Fibroblast of the aortic adventitia (primary cell): ENCODE data around the gene PTGES3L. TPM values are rescaled to one million over a fixed set of nuclear protein-coding genes. Genes with fewer than 3 reads are reported as not detected.
"Not testable (repeated sequence)": the region's sequence is repeated elsewhere in the genome, so short reads cannot be mapped to it uniquely, and the experiment has no call there.

Experiments
- DNase-seq: peaks from one replicate; pipeline ENCODE4 v3.0.0-alpha.2; 2010; ENCODE audit warnings: low read depth
- H3K4me3 ChIP-seq: 2 replicates; pipeline ENCODE4 v1.5.1; 2011; ENCODE audit warnings: low read depth, mild to moderate bottlenecking, control low read depth, low read length, moderate library complexity
- total RNA-seq: library from RNA; depleted of rRNA; stranded (reverse); fragments of >200 nt; gene quantifications from 2 replicates; pipeline ENCODE4 v1.2.3, GENCODE V29; 2012; ENCODE audit warnings: low replicate concordance
- TF ChIP-seq, protein P1 (sequence below): IDR thresholded peaks from 2 replicates; pipeline ENCODE4 v1.5.1; 2011; ENCODE audit warnings: mild to moderate bottlenecking, low read length, control low read depth, inconsistent platforms; ENCODE audit not compliant: insufficient read depth

The PTGES3L gene
- total RNA-seq, 1 donor, result 0.18 TPM

DNA sequence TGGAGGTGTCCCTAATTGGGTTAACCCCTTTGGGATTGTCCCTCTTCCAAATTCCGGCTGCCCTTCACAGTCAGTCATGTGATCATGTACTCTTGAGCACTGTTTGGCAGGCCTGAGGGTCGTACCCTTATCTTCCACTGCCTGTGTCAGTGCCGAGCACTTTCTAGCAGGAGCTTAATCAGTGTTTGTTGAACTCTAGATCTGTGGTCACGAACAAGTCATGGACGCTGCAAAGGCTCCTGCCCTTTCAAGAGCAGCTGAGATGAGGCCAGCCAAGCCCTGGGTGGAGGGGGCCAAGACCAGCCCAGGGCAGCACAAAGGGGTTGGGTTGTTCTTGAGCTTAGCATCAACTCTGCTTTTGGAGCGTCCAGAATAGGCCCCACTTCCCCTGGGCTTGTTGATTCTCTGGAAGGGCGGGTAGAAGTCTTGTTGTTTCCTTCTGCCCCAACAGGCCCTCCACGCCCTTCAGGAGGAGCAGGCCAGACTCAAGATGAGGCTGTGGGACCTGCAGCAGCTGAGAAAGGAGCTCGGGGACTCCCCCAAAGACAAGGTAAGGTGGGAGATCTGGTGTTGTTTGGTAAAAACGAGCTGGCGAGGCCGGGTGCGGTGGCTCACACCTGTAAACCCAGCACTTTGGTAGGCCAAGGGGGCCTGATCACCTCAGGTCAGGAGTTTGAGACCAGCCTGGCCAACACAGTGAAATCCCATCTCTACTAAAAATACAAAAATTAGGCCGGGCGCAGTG is 32.0 kb upstream of the PTGES3L start:
- no peak overlapping the region for H3K4me3 ChIP-seq
- TF ChIP-seq, protein P1, sequence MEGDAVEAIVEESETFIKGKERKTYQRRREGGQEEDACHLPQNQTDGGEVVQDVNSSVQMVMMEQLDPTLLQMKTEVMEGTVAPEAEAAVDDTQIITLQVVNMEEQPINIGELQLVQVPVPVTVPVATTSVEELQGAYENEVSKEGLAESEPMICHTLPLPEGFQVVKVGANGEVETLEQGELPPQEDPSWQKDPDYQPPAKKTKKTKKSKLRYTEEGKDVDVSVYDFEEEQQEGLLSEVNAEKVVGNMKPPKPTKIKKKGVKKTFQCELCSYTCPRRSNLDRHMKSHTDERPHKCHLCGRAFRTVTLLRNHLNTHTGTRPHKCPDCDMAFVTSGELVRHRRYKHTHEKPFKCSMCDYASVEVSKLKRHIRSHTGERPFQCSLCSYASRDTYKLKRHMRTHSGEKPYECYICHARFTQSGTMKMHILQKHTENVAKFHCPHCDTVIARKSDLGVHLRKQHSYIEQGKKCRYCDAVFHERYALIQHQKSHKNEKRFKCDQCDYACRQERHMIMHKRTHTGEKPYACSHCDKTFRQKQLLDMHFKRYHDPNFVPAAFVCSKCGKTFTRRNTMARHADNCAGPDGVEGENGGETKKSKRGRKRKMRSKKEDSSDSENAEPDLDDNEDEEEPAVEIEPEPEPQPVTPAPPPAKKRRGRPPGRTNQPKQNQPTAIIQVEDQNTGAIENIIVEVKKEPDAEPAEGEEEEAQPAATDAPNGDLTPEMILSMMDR, result no peak
- peak; percentile 43 for DNase-seq

DNA sequence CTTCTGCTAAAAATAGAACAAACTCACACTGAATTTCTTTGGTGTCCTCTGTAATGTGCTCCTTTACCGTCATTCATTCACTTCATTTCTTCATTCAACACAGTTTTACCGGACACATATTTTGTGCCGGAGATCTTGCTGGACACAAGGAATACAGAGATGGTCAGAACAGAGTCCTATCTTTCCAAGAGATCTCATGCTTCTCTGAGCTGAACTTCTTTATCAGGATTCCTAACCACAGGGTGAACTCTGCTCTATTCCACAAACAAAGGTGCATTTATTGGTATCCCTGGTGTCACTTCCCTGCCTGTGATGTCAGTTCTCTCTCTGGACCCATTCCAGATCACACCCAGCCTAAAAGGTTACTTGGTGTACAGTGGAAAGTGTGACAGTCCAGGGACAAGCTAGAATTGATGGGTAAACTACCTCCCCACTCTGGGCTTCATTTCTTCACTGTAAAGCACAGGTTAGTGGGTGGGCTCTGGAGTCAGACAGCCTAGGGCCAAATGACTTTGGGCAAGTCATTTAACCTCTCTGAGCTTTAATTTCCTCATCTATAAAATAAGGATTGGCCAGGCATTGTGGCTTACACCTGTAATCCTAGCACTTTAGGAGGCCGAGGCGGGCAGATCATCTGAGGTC is 30.9 kb upstream of the PTGES3L start:
- no peak for DNase-seq
- H3K4me3 ChIP-seq, result no peak overlapping the region
- TF ChIP-seq, protein P1, result no peak

DNA sequence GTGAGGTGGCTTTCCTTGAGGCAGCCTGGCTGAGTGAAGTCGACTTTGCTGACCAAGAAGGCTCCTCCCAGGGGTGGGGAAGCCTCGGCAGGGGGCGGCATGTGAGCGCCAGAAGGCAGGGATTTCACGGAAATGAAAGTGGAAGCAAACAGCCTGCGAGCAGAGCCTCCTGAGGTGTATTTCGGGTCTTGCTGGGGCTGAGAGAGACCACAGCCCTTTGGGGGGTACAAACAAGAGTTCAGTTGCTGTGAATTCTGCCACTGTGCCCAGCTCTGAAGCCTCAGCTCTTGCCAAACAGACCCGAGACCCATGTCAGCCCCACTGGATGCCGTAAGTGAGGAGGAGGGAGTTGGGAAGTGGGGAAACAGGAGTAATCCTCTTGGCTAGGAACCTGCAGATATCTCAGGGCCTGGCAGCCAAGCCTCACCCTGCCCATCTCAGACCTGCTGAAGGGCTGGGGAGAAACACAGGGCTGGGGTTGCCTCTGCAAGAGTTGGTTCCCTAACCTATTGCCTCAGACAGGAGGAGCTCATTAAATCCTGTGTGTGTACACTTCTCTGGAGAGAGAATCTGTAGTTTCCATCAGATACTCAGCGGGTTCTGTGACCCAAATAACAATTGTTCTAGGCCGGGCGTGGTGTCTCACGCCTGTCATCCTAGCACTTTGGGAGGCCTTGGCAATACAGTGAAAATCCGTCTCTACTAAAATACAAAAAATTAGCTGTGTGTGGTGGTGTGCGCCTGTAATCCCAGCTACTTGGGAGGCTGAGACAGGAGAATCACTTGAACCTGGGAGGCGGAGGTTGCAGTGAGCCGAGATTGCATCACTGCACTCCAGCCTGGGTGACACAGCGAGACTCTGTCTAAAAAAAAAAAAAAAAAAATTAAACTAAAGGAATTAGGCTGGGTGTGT is 27.0 kb upstream of the PTGES3L start, which contains the start of gene IFI35:
IFI35 (plus strand) TSS at position 146 of the 913 bp plus-strand sequence; CDS start at position 310, 164 bp downstream.
- TF ChIP-seq, protein P1, result peak; percentile 15
- peak; percentile 84 for DNase-seq
- peak within 1 kb of the TSS; percentile 89 for H3K4me3 ChIP-seq

DNA sequence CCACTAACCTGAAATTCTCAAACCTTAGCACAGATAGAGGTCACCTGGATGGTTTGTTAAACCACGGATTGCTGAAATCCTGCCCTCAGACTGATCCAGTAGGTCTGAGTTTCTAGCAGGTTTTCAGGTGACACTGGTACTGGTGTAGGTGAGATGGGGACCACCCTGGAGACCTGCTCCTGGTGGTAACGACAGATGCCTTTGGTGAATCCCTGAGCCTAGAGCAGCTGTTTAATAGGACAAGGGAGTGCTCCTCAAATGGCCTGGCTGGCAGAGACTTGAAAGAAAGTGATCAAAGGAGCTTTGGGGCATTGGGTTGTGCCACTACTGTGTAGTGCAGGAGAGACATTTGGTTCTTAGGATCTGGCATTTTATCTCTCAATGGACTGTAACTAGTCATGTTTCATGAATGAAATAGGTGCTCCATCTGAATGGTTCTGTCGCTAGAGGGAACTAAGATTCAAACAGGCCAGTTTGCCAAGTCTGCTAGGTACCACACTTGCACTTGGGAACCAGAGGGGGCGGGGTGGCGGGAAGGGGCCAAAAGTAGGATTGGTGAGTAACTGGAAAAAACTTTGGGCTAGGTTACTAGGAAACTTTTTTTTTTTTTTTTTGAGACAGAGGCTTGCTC is 23.8 kb upstream of the PTGES3L start:
- DNase-seq, result peak; percentile 62
- no peak overlapping the region for H3K4me3 ChIP-seq
- TF ChIP-seq, protein P1, result peak; percentile 21

DNA sequence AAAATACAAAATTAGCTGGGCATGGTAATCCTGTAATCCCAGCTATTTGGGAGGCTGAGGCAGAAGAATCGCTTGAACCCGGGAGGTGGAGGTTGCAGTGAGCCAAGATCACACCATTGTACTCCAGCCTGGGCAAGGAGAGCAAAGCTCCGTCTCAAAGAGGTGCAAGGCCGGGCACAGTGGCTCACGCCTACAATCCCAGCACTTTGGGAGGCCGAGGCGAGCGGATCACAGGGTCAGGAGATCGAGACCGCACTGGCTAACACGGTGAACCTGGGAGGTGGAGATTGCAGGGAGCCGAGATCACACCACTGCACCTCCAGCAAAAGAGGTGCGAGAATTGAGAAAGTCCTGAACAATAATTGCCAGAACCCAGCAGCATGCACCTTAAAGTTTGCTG is 21.0 kb upstream of the PTGES3L start:
- H3K4me3 ChIP-seq, DNase-seq: not testable (repeated sequence)

DNA sequence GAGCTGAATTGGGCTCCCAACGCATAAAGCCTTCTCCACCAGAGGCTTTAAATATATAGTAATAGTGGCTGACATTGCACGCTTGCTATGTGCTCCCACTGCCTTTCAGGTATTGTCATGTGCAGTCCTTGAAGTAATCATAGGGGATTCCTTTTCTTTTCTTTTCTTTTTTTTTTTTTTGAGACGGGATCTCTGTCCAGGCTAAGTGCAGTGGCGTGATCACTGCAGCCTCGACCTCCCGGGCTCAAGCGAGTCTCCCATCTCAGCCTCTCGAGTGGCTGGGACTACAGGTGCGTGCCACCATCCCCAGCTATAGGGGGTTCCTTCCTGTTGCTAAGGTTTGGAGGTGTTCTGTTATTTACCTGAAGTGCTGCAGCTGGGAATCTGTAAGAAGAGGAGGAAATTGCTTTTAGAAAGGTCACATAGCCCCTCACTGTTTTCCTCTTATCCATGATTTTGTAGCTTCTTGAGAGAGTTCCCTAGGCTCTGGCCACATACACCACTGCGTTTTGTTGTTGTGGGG is 19.2 kb upstream of the PTGES3L start:
- H3K4me3 ChIP-seq, result peak overlapping the region; percentile 91
- TF ChIP-seq, protein P1, result no peak
- no peak for DNase-seq
